ENCODE measurements around the gene MIPEP.

- TF ChIP-seq EZH2 (IDR thresholded peaks at IDR 0.05; ENCODE audit: insufficient read depth, poor library complexity, severe bottlenecking) (no peak), EZH2phosphoT487 (IDR thresholded peaks at IDR 0.05; ENCODE audit: insufficient read depth, low read depth) (no peak)
Observed at GRCh38 chr13:23934520-23934919, 45.3 kb upstream of the MIPEP start.

Measured in GM23248 (cell line).